ENCODE data around the gene CCDC197.

The CCDC197 gene

DNA sequence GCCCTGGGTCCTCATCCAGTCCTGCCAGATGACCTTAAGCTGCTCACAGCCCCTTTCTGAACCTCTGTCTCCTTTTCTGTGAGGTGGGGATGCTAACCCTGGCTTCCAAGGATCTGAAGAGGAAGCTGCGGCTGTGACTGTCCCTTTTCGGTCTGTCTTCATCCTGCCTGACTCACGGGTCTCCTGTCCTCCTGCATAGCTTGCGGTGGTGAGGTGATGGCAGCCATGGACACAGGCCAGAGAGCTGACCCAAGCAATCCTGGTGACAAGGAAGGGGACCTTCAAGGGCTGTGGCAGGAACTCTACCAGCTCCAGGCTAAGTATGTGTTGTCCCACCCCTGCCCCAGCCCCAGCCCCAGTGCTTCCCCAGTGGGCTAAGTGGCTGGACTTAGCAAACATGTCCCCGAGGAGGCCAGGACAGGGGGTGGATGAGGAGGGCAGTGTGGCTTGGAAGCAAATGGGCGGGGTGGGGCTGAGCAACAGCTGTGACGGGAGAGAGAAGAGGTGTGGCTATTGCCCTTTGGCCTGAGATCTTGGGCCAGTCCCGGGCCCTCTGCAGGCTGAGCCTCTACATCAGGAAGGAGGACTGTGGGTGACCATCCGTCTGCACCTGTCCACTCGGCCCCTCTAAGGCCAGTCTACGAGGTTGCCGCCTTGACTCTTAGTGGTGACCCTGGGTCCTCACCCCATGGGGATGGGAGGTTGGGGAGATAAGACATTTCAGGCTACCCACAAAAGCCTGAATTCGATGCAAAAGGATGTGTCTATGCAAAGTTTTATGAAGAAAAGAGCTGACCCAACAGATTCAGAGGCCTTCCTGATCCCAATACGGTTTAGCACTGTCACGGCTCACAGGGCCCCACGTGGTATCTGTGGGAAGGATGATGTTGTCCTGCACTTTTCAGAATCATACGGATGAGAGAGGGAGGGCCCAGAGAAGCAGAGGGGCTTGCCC, 1.1 kb downstream of the CCDC197 start:
- DNase-seq (ENCODE audit: extremely low read depth in 1 of 2, low read depth in 1 of 2), result no peak

- DNase-seq (ENCODE audit: extremely low read depth in 1 of 2, low read depth in 1 of 2), result no peak
Measured at GRCh38 chr14:93998871-93999403, 1.8 kb downstream of the CCDC197 start.

DNA sequence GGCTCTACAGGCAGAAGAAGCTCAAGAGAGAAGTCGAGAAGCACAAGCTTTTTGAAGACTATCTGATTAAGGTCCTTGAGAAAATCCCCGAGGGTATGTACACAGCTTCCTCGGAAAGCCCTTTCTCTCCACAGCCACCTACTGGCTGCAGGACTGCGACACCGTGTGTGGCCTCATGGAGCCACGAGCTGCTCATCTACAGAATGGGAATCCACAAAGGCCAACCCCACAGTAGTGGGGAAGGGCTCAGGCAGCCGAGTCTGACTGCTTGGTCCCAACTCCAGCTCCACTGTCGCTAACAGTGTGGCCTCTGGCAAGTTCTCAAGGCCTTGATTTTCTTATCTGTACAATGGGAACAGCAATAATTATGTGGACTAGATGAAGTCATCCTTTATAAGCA, 2.5 kb downstream of the CCDC197 start:
- DNase-seq (ENCODE audit: extremely low read depth in 1 of 2, low read depth in 1 of 2), result no peak

GRCh38 chr14:94000267-94000666, 3.2 kb downstream of the CCDC197 start:
- no peak for DNase-seq (ENCODE audit: extremely low read depth in 1 of 2, low read depth in 1 of 2)

DNA sequence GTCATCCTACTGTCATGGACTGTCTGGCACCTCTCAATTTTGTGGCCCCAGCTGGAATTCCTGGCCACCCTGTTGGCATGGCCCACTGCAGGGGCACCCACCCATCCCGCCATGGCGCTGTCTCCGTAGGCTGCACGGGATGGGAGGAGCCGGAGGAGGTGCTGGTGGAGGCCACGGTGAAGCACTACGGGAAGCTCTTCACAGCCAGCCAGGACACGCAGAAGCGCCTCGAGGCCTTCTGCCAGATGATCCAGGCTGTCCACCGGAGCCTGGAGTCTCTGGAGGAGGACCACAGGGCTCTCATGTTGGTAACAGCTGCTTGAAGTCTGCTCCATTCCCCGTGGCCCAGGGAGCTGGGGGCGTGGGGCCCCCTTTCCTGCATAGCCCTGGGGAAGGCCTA, 3.9 kb downstream of the CCDC197 start:
- no peak for DNase-seq (ENCODE audit: extremely low read depth in 1 of 2, low read depth in 1 of 2)

GRCh38 chr14:94001501-94002396, 4.6 kb downstream of the CCDC197 start:
- DNase-seq (ENCODE audit: extremely low read depth in 1 of 2, low read depth in 1 of 2), result peak in 1 of 2 donors; percentile 39

DNA sequence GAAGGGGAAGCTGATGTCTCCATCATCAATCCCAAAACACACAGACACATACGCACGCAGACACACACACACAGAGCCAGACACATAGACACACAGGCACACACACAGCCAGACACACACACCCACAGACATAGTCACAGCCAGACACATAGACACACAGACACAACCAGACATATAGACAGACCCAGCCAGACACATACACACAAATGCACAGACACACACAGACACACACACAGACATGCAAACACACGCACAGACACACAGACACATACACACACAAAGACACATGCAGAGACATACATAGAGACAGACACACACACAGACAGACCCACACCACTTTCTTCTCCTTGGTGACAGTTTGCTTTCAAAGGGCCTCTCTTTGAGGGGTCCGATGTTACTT, 6.3 kb downstream of the CCDC197 start:
- no peak for DNase-seq (ENCODE audit: extremely low read depth in 1 of 2, low read depth in 1 of 2)

DNA sequence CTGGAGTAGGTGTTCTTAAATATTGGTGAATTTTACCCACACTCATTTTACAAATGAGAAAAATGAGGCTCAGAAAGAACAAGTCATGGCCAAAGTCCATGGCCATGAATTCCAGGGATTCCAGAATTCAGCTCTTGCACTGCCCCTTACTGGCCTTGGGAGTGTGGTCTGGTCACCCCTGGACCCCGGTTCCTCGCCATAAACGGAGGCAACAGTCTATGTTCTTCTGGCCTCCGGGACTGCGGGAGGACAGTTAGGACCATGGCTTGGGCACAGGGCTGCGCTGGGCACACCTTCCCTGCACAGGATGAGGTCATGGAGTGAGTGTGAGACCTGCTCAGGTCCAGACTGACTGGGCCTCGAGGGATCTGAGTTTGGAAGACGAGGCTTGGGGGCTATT, 6.9 kb downstream of the CCDC197 start:
- DNase-seq (ENCODE audit: extremely low read depth in 1 of 2, low read depth in 1 of 2), result no peak

DNA sequence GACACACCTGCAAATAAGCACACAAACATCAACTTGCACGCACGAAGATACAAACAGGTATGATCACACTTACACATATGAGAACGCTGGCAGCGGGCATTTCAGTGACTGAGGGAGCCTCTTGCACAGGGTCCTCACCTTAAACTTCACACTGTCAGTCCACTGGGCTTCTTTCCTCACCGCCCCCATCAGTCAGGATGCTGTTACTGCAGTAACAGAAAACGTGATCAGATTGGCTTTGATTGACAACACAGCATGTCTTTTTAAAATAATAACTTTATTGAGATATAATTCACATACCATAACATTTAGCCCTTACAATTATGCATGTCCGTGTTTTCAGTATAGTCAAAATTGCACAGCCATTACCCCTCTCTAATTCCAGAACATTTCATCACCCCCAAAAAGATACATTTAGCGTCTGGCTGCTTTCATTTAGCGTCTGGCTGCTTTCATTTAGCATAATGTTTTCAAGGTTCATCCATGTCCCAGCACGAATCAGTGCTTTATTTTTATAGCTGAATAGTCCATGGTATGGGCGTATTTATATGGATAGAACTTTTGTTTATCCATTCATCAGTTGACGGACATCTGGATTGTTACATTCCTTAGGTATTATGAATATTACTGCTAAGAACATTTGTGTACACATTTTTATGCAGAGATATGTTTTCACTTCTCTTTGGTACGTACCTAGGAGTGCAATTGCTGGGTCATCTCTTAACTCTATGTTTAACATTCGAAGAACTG, 8.4 kb downstream of the CCDC197 start:
- DNase-seq (ENCODE audit: extremely low read depth in 1 of 2, low read depth in 1 of 2), result no peak

DNA sequence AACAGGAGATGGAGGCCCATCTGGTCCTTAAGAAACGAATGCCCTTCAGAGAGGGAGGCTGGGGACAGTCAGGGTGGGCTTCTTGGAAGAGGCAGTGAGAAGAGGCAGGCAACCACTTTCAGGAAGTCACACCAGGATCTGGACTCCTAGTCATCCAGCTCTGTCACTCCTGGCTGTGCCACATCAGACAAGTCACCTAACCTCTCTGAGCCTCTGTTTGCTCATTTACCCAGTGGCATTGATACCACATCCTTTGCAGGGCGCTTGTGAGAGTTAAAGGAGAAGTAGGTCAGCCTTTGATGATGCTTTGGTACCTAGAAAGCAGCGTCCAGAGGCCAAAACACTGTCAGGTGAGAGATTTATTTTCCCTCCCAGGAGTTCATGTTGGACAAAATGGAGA, 11.1 kb downstream of the CCDC197 start:
- DNase-seq (ENCODE audit: extremely low read depth in 1 of 2, low read depth in 1 of 2), result no peak

DNA sequence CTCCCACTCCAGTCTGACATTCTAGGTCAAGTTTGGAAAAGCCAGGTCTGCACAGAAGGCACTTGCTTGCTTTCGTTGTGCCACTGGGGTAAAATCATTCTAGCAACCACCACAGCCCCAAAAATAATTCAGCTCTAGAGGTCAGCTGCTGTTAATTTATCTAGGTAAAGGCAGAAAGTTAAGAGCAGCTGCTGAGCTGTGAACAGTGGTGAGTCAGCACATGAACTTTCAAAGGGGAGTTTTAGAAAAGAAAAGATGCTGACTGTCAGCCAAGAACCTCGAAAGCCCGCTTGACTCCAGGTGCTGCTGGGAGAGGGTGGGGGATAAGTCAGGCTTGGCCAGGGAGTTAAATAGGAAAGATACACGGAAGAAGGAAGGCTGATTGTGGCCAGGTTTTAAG, 12.7 kb downstream of the CCDC197 start:
- no peak for DNase-seq (ENCODE audit: extremely low read depth in 1 of 2, low read depth in 1 of 2)

DNA sequence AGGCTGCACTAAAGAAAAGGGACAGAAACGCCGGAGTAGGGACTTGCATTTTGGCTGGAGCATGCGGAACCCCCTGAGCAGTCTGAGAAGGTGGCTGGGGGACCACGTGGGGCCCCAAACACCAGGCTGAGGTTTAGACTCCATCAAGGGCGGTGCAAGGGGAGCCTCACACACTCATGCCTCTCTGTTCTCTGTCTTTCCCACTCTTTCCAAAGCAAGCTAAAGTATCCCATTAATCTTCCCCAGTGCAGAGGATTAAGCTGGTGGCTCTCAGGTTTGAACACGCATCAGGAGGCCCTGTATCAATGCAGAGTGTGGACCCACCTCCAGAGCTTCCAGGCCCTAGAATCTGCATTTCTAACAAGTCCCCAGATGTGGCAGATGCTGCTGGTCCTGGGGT, 13.5 kb downstream of the CCDC197 start:
- DNase-seq (ENCODE audit: extremely low read depth in 1 of 2, low read depth in 1 of 2), result no peak

DNA sequence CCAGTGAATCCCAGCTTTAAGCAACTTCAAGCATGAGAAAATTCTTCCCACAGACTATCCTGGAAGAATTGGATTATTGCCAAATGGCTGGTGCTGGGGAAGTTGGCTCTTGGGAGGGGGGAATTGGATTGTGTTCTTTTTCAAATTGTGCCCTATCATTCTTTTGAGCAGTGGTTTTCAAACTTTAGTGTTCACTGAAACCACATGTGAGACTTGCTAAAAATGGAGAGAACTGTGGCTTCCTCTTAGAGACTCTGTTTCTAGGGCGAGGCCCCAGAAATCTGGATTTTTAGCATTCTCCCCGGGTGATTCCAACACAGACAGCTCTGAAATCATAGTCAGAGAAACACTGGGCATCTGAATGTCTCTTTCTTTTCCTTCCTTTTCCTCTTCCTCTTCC, 14.7 kb downstream of the CCDC197 start:
- no peak for DNase-seq (ENCODE audit: extremely low read depth in 1 of 2, low read depth in 1 of 2)

DNA sequence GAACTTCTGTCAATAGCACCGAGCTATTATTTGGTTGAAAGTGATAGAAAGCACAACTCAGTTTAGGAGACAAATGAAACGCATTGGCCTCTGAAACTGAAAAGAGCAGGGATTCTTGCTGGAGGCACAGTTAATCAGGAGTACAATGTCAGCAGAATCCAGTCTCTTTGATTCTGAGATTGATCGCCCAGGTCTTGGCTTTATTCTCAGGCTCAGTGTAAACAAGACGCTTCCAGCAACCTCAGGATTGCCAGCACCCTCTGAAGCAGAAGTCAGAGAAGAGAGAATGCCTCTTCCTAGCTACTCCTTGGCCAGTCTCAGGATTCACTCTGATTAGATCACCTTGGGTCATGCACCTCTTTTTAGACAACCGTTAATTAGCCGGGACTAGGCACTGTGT, 17.3 kb downstream of the CCDC197 start:
- no peak for DNase-seq (ENCODE audit: extremely low read depth in 1 of 2, low read depth in 1 of 2)

GRCh38 chr14:94015223-94015622, 18.1 kb downstream of the CCDC197 start:
- no peak for DNase-seq (ENCODE audit: extremely low read depth in 1 of 2, low read depth in 1 of 2)

DNA sequence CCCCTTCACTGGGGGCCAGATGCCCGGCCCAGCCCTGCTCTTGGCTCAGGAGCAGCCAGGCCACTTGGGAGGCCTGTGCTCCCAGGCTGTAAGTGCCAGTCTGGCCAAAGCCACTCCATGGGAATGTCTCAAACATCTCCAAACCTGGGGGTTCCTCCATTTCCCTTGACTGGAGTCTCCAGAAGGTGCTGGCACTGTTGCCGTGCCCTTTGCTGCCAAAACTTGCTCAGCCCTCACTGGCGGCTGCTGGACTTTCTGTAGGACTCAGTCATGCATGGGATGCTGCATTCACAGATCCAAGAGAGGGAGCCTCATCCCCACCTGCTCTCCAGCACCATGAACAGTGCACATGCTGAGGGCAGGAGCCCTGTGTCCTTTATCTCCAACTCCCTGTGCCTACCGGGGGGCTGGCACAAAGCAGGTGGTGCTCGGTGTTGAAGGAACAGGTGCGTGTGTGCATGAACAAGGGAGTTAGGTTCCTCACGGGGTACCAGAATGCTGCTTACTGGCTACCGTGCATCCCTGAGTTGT, 19.4 kb downstream of the CCDC197 start:
- DNase-seq (ENCODE audit: extremely low read depth in 1 of 2, low read depth in 1 of 2), result no peak

- no peak for DNase-seq (ENCODE audit: extremely low read depth in 1 of 2, low read depth in 1 of 2)
Measured at GRCh38 chr14:94018308-94018707, 21.2 kb downstream of the CCDC197 start.

DNA sequence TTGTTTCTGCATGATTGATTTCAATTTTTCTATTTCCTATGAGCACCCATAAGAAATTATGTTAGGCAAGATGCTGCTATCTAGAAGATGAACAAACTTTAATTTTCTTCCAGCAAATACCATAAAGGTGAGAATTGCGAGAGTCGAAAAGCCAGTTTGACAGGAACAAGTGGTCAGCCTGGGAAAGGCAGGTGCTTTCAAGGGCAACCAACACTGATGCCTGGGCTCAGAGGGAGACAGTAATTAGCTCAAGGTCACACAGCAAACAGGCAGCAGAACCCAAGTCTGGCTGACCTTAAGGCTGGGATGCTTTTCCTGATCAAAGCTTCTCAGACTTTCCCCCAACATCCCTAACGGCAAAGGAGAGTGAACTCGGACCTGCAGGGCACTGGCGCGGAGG, 22.2 kb downstream of the CCDC197 start:
- no peak for DNase-seq (ENCODE audit: extremely low read depth in 1 of 2, low read depth in 1 of 2)

- DNase-seq (ENCODE audit: extremely low read depth in 1 of 2, low read depth in 1 of 2), result no peak
Measured at GRCh38 chr14:94020267-94020666, 23.2 kb downstream of the CCDC197 start.

DNA sequence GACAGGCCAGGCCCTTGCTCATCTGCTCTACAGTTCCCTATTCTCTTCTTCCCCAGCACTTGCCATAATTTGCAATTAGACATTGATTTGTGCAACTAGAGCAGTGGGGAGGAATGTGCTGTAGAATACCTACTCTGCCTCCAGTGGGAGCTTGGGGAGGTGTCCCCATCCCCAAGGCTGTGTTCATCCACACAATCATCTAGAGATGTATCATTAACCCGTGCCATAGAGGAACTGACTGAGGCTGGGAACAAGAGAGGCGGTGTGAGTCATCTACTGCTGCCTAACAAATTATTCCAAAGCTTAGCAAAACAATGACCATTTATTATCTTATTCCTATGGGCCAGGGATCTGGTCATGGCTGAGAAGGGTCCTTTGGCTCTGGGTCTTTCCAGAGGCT, 23.9 kb downstream of the CCDC197 start:
- DNase-seq (ENCODE audit: extremely low read depth in 1 of 2, low read depth in 1 of 2), result no peak

Measured in stimulated activated CD8-positive, alpha-beta memory T cell treated with anti-CD3 and anti-CD28 coated beads, Interleukin-7, amount 100 ng/mL, for 48 hours (primary cell).